ENCODE data around the gene ATP5F1E. TPM values are rescaled to one million over a fixed set of nuclear protein-coding genes. Genes with fewer than 3 reads are reported as not detected.

ATP5F1E gene
- total and polyA plus RNA-seq, 2 experiments from 2014 or later, result 12.9 to 211 TPM

DNA sequence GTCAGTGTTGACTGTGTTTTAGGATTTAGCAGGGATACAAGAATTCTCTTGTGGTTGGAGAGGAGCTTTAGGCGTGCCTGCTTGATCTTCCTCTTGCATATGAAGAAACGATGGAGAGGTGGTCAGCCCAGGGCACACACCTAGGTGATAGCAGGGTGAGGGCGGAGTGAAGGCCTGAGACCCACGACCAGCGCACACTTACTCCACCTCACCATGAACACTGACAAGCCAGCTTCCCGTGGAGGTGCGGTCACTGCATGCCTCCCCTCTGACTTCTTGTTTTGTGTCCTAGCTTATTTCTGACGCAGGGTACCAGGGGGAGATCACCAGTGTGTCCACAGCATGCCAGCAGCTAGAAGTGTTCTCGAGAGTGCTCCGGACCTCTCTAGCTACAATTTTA lies 42.9 kb downstream of the ATP5F1E start:
- H3K4me3 Mint-ChIP-seq, result no peak overlapping the region
- no peaks in the 10 kb centered on the region for H3K9me3 Mint-ChIP-seq
- Histone ChIP-seq H4K20me1 (replicated peaks; ENCODE audit: insufficient read depth) (peaks cover 24% of the 10 kb centered on the region; the same call in 1 of the 2 replicates), H3K79me2 (replicated peaks; ENCODE audit: insufficient read depth) (peaks cover 23% of the 10 kb centered on the region), H3K4me1 (ENCODE audit: insufficient read depth) (peaks cover 2% of the 10 kb centered on the region), H2AFZ (no peak overlapping the region), H3K27me3 (ENCODE audit: insufficient read depth) (no peaks in the 10 kb centered on the region), H3K9me2 (ENCODE audit: insufficient read depth) (no peaks in the 10 kb centered on the region), H3K4me3 (no peak overlapping the region), H3K36me3 (ENCODE audit: insufficient read depth) (peaks cover 61% of the 10 kb centered on the region), H3K27ac (ENCODE audit: low read depth) (no peak overlapping the region), H3K4me2 (no peak overlapping the region), H3F3A (replicated peaks; ENCODE audit: low read depth) (no peaks in the 10 kb centered on the region)
- no peak for ATAC-seq
- peaks cover 79% of the 10 kb centered on the region for H3K36me3 Mint-ChIP-seq (ENCODE audit: low read depth)
- H3K27me3 Mint-ChIP-seq (ENCODE audit: insufficient read depth, low read depth, poor library complexity), result no peaks in the 10 kb centered on the region
- no peak overlapping the region for H3K27ac Mint-ChIP-seq
- TF ChIP-seq CREB1 (CRISPR knock-in tag; IDR thresholded peaks at IDR 0.05; ENCODE audit: low read depth) (no peak), NANOG (IDR thresholded peaks at IDR 0.05; ENCODE audit: borderline replicate concordance) (no peak), POLR2AphosphoS5 (IDR thresholded peaks at IDR 0.05; ENCODE audit: low read depth) (no peak), JUNB (IDR thresholded peaks at IDR 0.05; ENCODE audit: unreplicated experiment) (no peak), EZH2 (IDR thresholded peaks at IDR 0.05; ENCODE audit: low read depth, unreplicated experiment) (no peak), ZNF331 (CRISPR knock-in tag; IDR thresholded peaks at IDR 0.05; ENCODE audit: low read depth) (no peak)
- TF ChIP-seq, protein P1, sequence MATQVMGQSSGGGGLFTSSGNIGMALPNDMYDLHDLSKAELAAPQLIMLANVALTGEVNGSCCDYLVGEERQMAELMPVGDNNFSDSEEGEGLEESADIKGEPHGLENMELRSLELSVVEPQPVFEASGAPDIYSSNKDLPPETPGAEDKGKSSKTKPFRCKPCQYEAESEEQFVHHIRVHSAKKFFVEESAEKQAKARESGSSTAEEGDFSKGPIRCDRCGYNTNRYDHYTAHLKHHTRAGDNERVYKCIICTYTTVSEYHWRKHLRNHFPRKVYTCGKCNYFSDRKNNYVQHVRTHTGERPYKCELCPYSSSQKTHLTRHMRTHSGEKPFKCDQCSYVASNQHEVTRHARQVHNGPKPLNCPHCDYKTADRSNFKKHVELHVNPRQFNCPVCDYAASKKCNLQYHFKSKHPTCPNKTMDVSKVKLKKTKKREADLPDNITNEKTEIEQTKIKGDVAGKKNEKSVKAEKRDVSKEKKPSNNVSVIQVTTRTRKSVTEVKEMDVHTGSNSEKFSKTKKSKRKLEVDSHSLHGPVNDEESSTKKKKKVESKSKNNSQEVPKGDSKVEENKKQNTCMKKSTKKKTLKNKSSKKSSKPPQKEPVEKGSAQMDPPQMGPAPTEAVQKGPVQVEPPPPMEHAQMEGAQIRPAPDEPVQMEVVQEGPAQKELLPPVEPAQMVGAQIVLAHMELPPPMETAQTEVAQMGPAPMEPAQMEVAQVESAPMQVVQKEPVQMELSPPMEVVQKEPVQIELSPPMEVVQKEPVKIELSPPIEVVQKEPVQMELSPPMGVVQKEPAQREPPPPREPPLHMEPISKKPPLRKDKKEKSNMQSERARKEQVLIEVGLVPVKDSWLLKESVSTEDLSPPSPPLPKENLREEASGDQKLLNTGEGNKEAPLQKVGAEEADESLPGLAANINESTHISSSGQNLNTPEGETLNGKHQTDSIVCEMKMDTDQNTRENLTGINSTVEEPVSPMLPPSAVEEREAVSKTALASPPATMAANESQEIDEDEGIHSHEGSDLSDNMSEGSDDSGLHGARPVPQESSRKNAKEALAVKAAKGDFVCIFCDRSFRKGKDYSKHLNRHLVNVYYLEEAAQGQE (IDR thresholded peaks at IDR 0.05; ENCODE audit: unreplicated experiment), result no peak
- TF ChIP-seq, protein P2, sequence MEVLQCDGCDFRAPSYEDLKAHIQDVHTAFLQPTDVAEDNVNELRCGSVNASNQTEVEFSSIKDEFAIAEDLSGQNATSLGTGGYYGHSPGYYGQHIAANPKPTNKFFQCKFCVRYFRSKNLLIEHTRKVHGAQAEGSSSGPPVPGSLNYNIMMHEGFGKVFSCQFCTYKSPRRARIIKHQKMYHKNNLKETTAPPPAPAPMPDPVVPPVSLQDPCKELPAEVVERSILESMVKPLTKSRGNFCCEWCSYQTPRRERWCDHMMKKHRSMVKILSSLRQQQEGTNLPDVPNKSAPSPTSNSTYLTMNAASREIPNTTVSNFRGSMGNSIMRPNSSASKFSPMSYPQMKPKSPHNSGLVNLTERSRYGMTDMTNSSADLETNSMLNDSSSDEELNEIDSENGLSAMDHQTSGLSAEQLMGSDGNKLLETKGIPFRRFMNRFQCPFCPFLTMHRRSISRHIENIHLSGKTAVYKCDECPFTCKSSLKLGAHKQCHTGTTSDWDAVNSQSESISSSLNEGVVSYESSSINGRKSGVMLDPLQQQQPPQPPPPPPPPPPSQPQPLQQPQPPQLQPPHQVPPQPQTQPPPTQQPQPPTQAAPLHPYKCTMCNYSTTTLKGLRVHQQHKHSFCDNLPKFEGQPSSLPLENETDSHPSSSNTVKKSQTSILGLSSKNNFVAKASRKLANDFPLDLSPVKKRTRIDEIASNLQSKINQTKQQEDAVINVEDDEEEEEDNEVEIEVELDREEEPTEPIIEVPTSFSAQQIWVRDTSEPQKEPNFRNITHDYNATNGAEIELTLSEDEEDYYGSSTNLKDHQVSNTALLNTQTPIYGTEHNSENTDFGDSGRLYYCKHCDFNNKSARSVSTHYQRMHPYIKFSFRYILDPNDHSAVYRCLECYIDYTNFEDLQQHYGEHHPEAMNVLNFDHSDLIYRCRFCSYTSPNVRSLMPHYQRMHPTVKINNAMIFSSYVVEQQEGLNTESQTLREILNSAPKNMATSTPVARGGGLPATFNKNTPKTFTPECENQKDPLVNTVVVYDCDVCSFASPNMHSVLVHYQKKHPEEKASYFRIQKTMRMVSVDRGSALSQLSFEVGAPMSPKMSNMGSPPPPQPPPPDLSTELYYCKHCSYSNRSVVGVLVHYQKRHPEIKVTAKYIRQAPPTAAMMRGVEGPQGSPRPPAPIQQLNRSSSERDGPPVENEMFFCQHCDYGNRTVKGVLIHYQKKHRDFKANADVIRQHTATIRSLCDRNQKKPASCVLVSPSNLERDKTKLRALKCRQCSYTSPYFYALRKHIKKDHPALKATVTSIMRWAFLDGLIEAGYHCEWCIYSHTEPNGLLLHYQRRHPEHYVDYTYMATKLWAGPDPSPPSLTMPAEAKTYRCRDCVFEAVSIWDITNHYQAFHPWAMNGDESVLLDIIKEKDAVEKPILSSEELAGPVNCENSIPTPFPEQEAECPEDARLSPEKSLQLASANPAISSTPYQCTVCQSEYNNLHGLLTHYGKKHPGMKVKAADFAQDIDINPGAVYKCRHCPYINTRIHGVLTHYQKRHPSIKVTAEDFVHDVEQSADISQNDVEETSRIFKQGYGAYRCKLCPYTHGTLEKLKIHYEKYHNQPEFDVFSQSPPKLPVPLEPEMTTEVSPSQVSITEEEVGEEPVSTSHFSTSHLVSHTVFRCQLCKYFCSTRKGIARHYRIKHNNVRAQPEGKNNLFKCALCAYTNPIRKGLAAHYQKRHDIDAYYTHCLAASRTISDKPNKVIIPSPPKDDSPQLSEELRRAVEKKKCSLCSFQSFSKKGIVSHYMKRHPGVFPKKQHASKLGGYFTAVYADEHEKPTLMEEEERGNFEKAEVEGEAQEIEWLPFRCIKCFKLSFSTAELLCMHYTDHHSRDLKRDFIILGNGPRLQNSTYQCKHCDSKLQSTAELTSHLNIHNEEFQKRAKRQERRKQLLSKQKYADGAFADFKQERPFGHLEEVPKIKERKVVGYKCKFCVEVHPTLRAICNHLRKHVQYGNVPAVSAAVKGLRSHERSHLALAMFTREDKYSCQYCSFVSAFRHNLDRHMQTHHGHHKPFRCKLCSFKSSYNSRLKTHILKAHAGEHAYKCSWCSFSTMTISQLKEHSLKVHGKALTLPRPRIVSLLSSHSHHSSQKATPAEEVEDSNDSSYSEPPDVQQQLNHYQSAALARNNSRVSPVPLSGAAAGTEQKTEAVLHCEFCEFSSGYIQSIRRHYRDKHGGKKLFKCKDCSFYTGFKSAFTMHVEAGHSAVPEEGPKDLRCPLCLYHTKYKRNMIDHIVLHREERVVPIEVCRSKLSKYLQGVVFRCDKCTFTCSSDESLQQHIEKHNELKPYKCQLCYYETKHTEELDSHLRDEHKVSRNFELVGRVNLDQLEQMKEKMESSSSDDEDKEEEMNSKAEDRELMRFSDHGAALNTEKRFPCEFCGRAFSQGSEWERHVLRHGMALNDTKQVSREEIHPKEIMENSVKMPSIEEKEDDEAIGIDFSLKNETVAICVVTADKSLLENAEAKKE (CRISPR knock-in tag; IDR thresholded peaks at IDR 0.05), result no peak
- TF ChIP-seq, protein P3, sequence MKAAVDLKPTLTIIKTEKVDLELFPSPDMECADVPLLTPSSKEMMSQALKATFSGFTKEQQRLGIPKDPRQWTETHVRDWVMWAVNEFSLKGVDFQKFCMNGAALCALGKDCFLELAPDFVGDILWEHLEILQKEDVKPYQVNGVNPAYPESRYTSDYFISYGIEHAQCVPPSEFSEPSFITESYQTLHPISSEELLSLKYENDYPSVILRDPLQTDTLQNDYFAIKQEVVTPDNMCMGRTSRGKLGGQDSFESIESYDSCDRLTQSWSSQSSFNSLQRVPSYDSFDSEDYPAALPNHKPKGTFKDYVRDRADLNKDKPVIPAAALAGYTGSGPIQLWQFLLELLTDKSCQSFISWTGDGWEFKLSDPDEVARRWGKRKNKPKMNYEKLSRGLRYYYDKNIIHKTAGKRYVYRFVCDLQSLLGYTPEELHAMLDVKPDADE (IDR thresholded peaks at IDR 0.05), result no peak
- TF ChIP-seq, protein P4, sequence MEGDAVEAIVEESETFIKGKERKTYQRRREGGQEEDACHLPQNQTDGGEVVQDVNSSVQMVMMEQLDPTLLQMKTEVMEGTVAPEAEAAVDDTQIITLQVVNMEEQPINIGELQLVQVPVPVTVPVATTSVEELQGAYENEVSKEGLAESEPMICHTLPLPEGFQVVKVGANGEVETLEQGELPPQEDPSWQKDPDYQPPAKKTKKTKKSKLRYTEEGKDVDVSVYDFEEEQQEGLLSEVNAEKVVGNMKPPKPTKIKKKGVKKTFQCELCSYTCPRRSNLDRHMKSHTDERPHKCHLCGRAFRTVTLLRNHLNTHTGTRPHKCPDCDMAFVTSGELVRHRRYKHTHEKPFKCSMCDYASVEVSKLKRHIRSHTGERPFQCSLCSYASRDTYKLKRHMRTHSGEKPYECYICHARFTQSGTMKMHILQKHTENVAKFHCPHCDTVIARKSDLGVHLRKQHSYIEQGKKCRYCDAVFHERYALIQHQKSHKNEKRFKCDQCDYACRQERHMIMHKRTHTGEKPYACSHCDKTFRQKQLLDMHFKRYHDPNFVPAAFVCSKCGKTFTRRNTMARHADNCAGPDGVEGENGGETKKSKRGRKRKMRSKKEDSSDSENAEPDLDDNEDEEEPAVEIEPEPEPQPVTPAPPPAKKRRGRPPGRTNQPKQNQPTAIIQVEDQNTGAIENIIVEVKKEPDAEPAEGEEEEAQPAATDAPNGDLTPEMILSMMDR (conservative IDR thresholded peaks at IDR 0.05; ENCODE audit: low read depth in 2 of 2), result no peak
- H3K4me1 Mint-ChIP-seq, result peaks cover 4% of the 10 kb centered on the region
- DNase-seq (ENCODE audit: low spot score), result no peak
